ENCODE data around the gene RAB3C.

Gene RAB3C

GRCh38 chr5:58745350-58745749, 162.5 kb downstream of the RAB3C start:
- ATAC-seq (ENCODE audit: low read depth) (no peak), DNase-seq (ENCODE audit: low spot score) (no peak)
- Histone ChIP-seq H3K4me1 (ENCODE audit: insufficient read depth, poor library complexity, severe bottlenecking) (no peaks in the 10 kb centered on the region), H3K36me3 (ENCODE audit: low read depth) (no peaks in the 10 kb centered on the region), H3K4me3 (ENCODE audit: severe bottlenecking) (no peak overlapping the region), H3K27ac (ENCODE audit: poor library complexity, severe bottlenecking) (no peak overlapping the region), H3K27me3 (ENCODE audit: insufficient read depth, poor library complexity, severe bottlenecking) (peaks cover 40% of the 10 kb centered on the region), H3K9me3 (ENCODE audit: severe bottlenecking) (no peaks in the 10 kb centered on the region)
- no peak for TF ChIP-seq CTCF (IDR thresholded peaks at IDR 0.05; ENCODE audit: poor library complexity, severe bottlenecking)

GRCh38 chr5:58746321-58746720, 163.4 kb downstream of the RAB3C start:
- Histone ChIP-seq H3K27me3 (ENCODE audit: insufficient read depth, poor library complexity, severe bottlenecking) (peaks cover 40% of the 10 kb centered on the region), H3K36me3 (ENCODE audit: low read depth) (no peaks in the 10 kb centered on the region), H3K4me1 (ENCODE audit: insufficient read depth, poor library complexity, severe bottlenecking) (no peaks in the 10 kb centered on the region), H3K4me3 (ENCODE audit: severe bottlenecking) (no peak overlapping the region), H3K9me3 (ENCODE audit: severe bottlenecking) (no peaks in the 10 kb centered on the region), H3K27ac (ENCODE audit: poor library complexity, severe bottlenecking) (no peak overlapping the region)
- ATAC-seq (ENCODE audit: low read depth) (no peak), DNase-seq (ENCODE audit: low spot score) (no peak)
- TF ChIP-seq CTCF (IDR thresholded peaks at IDR 0.05; ENCODE audit: poor library complexity, severe bottlenecking), result no peak

GRCh38 chr5:58750036-58750435, 167.2 kb downstream of the RAB3C start:
- H3K27me3 ChIP-seq (ENCODE audit: insufficient read depth, poor library complexity, severe bottlenecking), result peaks cover 60% of the 10 kb centered on the region
- no peaks in the 10 kb centered on the region for H3K9me3 ChIP-seq (ENCODE audit: severe bottlenecking)
- H3K4me3 ChIP-seq (ENCODE audit: severe bottlenecking), result no peak overlapping the region
- no peak overlapping the region for H3K27ac ChIP-seq (ENCODE audit: poor library complexity, severe bottlenecking)
- no peak for DNase-seq (ENCODE audit: low spot score)
- H3K4me1 ChIP-seq (ENCODE audit: insufficient read depth, poor library complexity, severe bottlenecking), result no peaks in the 10 kb centered on the region
- no peak for TF ChIP-seq CTCF (IDR thresholded peaks at IDR 0.05; ENCODE audit: poor library complexity, severe bottlenecking)
- no peak for ATAC-seq (ENCODE audit: low read depth)
- no peaks in the 10 kb centered on the region for H3K36me3 ChIP-seq (ENCODE audit: low read depth)

GRCh38 chr5:58751222-58751837, 168.5 kb downstream of the RAB3C start:
- no peak overlapping the region for H3K27ac ChIP-seq (ENCODE audit: poor library complexity, severe bottlenecking)
- no peak for DNase-seq (ENCODE audit: low spot score)
- no peaks in the 10 kb centered on the region for H3K4me1 ChIP-seq (ENCODE audit: insufficient read depth, poor library complexity, severe bottlenecking)
- no peak overlapping the region for H3K4me3 ChIP-seq (ENCODE audit: severe bottlenecking)
- peaks cover 52% of the 10 kb centered on the region for H3K27me3 ChIP-seq (ENCODE audit: insufficient read depth, poor library complexity, severe bottlenecking)
- ATAC-seq (ENCODE audit: low read depth), result peak; percentile 38; the same call in 1 of the 3 replicates
- no peak for TF ChIP-seq CTCF (IDR thresholded peaks at IDR 0.05; ENCODE audit: poor library complexity, severe bottlenecking)
- H3K9me3 ChIP-seq (ENCODE audit: severe bottlenecking), result no peaks in the 10 kb centered on the region
- no peaks in the 10 kb centered on the region for H3K36me3 ChIP-seq (ENCODE audit: low read depth)

- ATAC-seq (ENCODE audit: low read depth), result no peak
- H3K27me3 ChIP-seq (ENCODE audit: insufficient read depth, poor library complexity, severe bottlenecking), result peaks cover 44% of the 10 kb centered on the region
- no peak for DNase-seq (ENCODE audit: low spot score)
- no peaks in the 10 kb centered on the region for H3K4me1 ChIP-seq (ENCODE audit: insufficient read depth, poor library complexity, severe bottlenecking)
- H3K36me3 ChIP-seq (ENCODE audit: low read depth), result no peaks in the 10 kb centered on the region
- no peak overlapping the region for H3K27ac ChIP-seq (ENCODE audit: poor library complexity, severe bottlenecking)
- H3K9me3 ChIP-seq (ENCODE audit: severe bottlenecking), result no peaks in the 10 kb centered on the region
- H3K4me3 ChIP-seq (ENCODE audit: severe bottlenecking), result no peak overlapping the region
- TF ChIP-seq CTCF (IDR thresholded peaks at IDR 0.05; ENCODE audit: poor library complexity, severe bottlenecking), result no peak
These were observed 169.2 kb downstream of the RAB3C start for GRCh38 chr5:58752104-58752503.
